Subcutaneous adipose tissue (tissue), 4 donors: ENCODE data around the gene RTL3. TPM values are rescaled to one million over a fixed set of nuclear protein-coding genes. Genes with fewer than 3 reads are reported as not detected.

Experiments used
- CTCF ChIP-seq: fragments of 450-650 bp; IDR thresholded peaks from one replicate; pipeline ENCODE4 v1.5.1; 2016; ENCODE audit warnings: low read depth, mild to moderate bottlenecking, control low read depth, antibody characterized with exemption, moderate library complexity
- total RNA-seq, 4 donors: library from RNA; depleted of rRNA; stranded (reverse); fragments of >200 nt; gene quantifications; one replicate each; pipeline ENCODE4 v1.1.0, GENCODE V29; 2016

RTL3 gene
- total RNA-seq, 4 donors from 2014 or later, result 0.22 to 0.49 (median 0.34) TPM; not detected in 1

GRCh38 chrX:78650906-78651437 lies 8.2 kb downstream of the RTL3 start:
- TF ChIP-seq CTCF, result no peak

GRCh38 chrX:78643874-78644273 lies 15.3 kb downstream of the RTL3 start:
- no peak for TF ChIP-seq CTCF

- no peak for TF ChIP-seq CTCF
Observed at GRCh38 chrX:78643096-78643495, 16.0 kb downstream of the RTL3 start.

DNA sequence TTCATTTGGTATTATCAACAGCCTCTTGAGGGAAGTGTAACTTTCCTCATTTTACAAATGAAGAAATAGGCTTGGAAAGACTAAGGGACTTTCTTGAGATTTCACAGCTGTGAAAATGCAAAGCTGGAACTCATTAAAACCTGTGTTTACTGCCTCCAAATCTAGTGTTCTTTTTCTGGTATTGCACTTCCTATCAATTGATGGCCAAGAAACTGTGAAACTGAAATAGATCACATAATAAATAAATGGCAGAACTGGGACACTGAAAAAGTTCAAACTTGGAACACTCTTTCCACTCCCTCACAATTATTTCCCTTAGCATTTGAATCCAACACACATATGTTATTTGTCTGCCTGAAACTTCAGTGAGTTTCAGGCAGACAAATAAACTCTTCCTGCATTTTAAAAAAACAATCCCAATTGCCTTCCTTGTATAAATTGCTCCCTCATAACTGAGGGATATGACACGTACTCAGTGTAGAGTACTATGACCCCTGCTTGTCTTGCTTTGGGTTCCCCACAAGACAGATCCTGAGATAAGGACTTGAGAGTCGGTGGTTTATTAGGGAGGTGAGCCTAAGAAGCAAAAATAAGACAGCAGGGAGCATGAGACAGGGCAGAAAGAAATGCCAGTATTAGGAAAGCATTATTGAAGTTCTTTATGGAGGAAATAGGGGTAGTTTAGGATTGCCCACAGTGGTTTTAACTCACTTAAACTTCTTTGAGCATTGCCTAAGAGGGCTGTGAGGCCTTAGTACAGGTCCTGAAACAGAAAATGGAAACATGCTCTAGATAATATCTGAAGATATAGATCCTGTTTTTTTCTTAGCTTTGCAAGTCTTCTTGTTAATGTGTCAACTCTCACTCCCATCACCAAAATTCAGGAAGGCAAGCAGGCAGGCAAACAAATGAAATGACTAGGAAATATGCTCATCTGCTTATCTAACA lies 33.9 kb downstream of the RTL3 start:
- TF ChIP-seq CTCF, result no peak

DNA sequence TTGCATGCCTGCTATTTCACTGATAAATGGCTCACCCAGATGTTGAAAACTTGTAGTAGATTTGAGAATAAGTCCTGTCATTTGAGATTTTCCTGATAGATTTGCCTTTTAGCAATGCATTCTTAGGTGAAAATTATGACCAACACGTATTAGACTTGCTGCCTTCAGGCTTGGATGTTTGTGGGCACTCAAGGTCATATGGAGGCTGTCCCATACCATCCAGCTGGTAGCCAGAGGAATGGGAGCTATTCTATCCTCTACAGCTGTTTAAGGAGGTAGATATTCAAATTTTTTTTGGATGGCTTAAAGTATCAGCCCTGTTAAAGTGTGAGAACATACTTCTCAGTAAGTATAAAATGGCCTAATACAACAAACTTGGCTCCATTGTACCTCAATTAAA lies 34.7 kb downstream of the RTL3 start:
- no peak for TF ChIP-seq CTCF

DNA sequence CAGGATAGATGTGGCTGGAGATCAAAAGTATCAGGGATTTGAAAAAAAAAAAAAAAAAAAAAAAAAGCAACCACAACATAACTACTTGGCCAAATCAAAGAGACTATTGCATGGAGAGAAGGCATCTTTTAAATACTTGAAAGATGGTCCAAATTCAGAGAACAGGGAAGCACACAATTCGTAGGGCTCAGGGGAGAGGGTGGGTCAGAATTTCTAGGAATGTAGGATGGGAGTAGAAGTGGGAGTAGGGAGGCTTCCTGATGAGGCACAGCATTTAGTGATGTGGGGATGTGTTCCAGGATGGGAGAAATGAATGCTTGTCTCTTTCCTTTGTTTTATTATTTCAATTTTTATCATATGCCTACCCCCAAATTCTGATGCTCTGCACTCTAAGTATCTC lies 36.3 kb downstream of the RTL3 start:
- no peak for TF ChIP-seq CTCF

DNA sequence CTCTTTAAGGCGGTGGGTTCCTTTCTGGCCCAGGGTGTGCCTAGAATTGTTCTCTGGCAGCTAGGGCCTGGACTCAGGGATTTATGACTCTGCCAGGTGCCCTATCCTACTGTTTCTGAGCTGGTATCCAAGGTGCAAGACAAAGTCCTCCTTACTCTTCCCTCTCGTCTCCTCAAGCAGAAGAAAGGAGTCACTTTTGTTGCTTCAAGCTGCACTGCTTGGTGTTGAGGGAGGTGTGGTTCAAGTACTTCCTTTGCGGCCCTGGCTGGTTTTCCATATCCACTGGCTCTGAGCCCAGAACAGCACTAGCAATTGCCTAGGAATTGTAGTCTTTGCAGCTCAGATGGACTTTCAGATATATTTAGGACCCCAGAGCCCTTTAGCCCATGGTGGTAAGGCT lies 39.3 kb downstream of the RTL3 start:
- TF ChIP-seq CTCF, result no peak
